NCI-H510A (cell line): Measurements from ENCODE around the gene ZNF165.
A peak's percentile ranks its signal among the peaks of the same experiment; 100 is the strongest.
"Not testable (repeated sequence)": the region's sequence is repeated elsewhere in the genome, so short reads cannot be mapped to it uniquely, and the experiment has no call there.

Experiments used
- DNase-seq: peaks from one replicate; lab custom pipeline; 2025; lab: John Stamatoyannopoulos, UW

Gene ZNF165

GRCh38 chr6:28121876-28122275, 41.5 kb downstream of the ZNF165 start:
- DNase-seq = no peak

DNA sequence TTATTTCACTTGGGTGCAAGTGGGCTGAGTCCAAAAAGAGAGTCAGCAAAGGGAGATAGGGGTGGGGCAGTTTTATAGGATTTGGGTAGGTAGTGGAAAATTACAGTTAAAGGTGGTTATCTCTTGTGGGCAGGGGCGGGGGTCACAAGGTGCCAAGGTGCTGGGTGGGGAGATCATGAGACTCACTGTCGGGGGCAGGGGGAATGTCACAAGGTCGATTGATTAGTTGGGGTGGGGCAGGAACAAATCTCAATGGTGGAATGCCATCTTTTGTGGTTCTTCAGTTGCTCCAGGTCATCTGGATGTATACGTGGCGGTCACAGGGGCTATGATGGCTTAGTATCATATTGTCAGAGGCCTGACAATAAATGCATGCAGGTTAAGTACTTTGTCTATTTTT, 41.9 kb downstream of the ZNF165 start:
- not testable (repeated sequence) for DNase-seq

DNA sequence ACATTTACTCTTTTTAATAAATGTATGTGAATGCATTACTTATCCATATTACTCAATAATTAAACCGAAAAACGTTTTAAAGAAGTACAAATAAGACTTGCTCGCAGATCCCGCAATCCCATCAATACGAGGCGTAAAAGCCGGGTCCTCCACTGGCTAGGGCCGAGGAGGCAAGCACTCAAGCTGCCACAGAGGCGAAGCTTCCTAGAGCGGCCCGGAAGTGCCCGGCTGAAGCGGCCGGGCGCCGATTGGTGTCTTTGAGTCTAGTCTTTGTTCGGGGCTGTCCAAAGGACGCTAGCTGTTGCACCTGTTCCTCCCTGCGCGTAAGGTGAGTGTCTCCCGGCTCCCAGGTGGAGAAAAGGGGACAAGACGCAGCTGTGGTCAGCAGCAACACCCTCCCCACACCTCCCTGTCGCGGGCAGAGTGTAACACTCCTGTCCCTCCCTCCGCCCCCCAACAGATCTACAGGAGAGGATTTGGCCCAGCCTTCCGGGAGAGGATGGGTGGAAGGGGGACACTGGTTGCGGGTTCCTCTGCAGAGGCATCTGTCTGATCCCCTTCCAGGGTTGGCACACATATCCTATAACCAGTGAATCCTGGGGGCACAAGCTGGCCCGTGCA, 44.1 kb downstream of the ZNF165 start, which contains the start of gene ZSCAN16:
ZSCAN16 (plus strand) TSS at position 260 of the 621 bp plus-strand sequence. CDS start 835 bp downstream, outside the sequence.
- peak; percentile 77 for DNase-seq

DNA sequence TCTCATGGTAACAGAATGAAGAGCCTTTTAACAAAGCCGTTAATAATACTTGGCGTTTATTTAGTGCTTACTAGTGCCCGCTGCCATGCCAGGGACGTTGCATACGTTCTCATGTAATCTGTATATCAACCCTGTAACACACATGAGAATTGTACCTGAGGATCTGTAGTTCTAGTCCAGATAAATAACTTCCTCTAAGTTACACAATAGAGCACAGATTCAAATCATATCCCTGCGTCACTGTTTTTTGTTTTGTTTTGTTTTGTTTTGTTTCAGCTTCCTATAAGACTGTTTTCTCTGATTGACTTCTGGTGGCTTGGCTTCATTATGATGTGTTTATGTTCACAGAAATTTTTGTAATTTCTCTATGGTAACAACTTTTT, 44.6 kb downstream of the ZNF165 start:
- no peak for DNase-seq

GRCh38 chr6:28125401-28125800, 45.0 kb downstream of the ZNF165 start:
- DNase-seq = no peak

DNA sequence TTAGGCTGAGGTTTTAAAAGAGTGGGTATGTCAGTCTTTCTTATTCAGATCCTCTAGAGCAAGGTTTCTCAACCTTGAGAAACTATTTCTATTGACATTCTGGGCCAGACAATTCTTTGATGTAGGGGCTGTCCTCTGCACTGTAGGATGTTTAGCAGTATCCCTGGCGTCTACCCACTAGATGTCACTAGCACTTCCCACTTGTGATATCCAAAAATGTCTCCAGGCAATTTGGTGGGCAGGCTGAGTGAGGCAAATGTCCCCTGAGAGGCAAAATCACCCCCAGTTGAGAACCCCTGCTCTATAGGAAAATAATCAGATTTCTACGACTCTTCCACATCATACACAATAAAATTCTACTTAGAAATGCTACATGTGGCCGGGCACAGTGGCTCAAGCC, 53.6 kb downstream of the ZNF165 start:
- no peak for DNase-seq

- DNase-seq = no peak
Measured at GRCh38 chr6:28134716-28135115, 54.3 kb downstream of the ZNF165 start.

- DNase-seq = no peak
Measured at GRCh38 chr6:28135393-28135792, 55.0 kb downstream of the ZNF165 start.

DNA sequence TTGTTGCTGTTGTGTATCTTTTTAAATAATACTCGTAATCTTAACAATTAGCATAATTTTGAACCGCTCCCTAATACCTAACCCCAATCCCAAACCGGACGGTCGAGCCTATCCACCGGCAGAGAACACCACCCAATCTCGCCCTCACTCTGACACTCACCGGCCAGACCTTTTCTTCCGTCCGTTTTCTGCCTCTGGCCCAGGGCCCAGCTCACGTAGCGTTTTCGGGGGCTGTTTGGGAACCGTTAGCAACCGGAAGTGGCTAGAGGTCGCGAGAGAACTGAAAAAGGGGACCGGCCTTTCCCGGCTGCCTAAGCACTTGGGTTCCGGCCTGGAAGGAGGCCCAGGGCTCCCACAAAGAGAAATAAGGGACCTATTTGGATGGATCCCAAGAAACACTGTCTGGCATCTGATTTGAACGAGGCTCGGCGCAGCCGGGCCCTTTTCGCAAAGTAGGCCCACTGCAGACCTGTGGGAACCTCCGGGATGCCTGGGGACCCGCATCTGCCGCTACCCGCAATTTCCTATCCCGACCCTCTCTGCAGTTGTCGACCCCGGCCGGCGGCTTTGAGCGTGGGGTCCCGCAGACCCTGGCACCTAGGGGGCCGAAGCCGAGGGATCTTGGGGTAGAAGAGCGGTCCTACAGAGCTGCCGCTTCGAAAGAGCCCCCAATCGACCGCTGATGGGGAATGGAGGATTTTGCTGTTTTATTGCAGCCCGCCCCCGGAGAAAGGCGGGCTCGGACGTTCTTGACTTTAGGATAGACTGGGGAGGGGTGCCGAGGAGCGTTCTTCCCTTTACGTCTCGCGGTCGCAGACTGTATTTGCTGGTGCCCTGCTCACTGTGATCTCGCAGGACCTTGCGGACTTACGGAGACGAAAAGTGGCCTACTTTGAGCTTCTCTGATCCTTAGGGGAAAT, 56.5 kb downstream of the ZNF165 start:
- peak; percentile 77 for DNase-seq

- DNase-seq = no peak
Measured at GRCh38 chr6:28137505-28137981, 57.2 kb downstream of the ZNF165 start.
